Measurements from ENCODE around the gene TUNAR.

TUNAR gene

DNA sequence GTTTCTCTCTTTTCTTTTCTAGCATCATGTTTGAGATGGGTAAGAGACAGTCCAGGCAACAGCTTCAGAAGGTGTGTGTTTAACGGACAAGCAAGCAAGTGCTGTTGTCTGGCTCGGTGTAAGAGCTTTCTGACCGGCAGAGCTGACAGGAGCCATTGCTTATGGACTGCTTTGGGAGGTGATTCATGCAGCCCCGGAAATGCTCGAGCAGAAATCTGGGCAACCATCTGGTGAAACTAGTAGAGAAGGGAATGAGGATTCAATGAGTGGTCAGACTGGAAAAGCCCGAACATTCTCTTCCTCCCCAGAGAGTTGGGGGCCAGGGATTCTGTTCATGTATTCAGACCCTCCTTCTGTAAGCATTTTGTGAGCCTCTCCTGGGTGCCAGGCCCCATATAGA, 24.4 kb downstream of the TUNAR start:
- DNase-seq (ENCODE audit: low read depth), result no peak
- H3K4me3 ChIP-seq (ENCODE audit: control insufficient read depth, low read depth, low read length), result no peak overlapping the region; the same call in 1 of the 2 replicates
- TF ChIP-seq, protein P1, sequence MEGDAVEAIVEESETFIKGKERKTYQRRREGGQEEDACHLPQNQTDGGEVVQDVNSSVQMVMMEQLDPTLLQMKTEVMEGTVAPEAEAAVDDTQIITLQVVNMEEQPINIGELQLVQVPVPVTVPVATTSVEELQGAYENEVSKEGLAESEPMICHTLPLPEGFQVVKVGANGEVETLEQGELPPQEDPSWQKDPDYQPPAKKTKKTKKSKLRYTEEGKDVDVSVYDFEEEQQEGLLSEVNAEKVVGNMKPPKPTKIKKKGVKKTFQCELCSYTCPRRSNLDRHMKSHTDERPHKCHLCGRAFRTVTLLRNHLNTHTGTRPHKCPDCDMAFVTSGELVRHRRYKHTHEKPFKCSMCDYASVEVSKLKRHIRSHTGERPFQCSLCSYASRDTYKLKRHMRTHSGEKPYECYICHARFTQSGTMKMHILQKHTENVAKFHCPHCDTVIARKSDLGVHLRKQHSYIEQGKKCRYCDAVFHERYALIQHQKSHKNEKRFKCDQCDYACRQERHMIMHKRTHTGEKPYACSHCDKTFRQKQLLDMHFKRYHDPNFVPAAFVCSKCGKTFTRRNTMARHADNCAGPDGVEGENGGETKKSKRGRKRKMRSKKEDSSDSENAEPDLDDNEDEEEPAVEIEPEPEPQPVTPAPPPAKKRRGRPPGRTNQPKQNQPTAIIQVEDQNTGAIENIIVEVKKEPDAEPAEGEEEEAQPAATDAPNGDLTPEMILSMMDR (IDR thresholded peaks at IDR 0.05; ENCODE audit: control insufficient read depth, insufficient read depth, low read depth, low read length, missing control alignments), result no peak

DNA sequence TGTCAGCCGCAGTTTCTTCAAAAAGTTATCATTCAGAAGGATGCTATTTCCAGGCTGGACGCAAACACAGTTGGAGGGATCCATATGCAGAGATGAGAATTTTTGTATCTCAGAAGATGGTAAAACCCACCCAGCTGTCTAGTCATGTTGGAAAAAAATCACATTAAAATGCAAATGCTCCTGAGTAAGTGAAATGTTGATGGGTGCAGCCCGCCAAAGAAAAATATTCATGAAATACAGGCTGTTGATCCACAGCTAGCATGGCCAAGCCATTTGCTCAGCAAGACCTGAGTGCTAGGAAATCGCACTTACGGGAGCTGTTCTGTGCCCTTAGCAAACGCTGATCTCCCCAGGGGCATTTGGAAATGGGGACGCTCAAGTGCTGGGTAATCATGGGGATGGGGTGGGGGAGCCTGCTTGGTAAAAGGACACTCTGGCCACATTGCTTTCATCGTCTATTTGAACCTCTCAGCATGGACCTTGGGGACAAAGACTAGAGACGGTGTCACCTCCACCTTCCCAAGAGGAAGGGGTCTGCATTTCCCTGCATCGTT, 25.7 kb downstream of the TUNAR start:
- no peak overlapping the region for H3K4me3 ChIP-seq (ENCODE audit: control insufficient read depth, low read depth, low read length)
- no peak for DNase-seq (ENCODE audit: low read depth)
- TF ChIP-seq, protein P1 (IDR thresholded peaks at IDR 0.05; ENCODE audit: control insufficient read depth, insufficient read depth, low read depth, low read length, missing control alignments), result no peak

DNA sequence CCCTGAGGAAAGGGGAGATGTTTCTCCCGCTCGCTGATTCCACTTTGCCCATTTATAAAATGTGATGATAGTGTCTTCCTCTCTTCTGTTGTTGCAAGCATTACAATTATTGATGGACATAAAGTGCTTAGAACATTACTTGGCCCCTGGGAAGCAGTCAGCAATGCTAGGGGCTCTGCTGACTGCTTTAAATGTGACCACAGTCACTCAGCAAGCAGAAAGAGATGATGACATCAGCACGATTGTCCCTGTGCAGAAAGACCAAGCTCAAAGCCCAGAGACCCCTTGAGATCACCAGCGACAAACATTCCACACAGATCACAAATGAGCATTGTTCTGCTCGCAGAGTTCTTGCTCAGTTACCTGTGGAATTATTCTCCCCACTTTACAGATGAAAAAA, 26.5 kb downstream of the TUNAR start:
- H3K4me3 ChIP-seq (ENCODE audit: control insufficient read depth, low read depth, low read length), result no peak overlapping the region
- DNase-seq (ENCODE audit: low read depth), result no peak
- TF ChIP-seq, protein P1 (IDR thresholded peaks at IDR 0.05; ENCODE audit: control insufficient read depth, insufficient read depth, low read depth, low read length, missing control alignments), result no peak

DNA sequence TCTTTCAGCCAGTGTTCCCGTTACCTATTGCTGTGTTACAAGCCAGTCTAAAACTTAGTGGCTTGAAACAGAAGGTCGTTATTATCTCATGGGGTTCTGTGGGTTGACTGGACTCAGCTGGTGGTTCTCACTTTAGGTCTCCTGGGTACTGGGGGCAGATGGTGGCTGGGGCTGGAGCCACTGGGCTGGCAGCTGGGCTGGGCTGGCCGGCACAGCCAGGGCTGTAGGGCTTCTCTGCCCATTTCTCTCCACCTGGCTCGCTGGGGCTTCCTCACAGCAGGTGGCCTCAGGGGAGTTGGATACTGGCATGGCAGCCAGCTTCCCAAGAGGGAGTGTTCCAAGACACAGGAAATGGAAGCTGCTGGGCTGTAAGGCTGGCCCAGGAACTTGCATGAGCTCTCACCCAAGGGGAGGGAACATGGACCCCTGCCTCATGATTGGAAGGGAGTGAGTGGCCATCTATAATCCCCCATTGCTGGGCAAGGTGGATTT, 27.0 kb downstream of the TUNAR start:
- TF ChIP-seq, protein P1 (IDR thresholded peaks at IDR 0.05; ENCODE audit: control insufficient read depth, insufficient read depth, low read depth, low read length, missing control alignments), result no peak
- DNase-seq (ENCODE audit: low read depth), result no peak
- H3K4me3 ChIP-seq (ENCODE audit: control insufficient read depth, low read depth, low read length), result no peak overlapping the region

DNA sequence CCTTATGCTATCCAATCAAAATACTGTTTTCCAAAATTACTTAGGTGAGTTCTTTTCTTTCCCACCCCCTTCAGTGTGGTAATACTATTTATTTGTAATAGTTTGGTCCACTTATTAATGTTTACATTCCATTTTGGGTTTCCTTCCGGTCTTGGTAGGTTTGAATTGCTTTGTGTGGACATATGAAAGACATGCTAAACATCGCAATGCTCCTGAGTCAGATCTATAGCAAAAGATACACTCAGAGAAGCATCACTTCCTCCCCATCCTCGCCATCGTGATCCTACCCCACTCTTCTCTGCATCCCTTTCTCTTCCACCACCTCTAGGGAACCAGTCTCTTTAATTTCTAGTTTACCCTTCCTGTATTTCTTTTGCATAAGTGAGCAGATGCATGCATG, 30.0 kb downstream of the TUNAR start:
- DNase-seq (ENCODE audit: low read depth), result no peak
- TF ChIP-seq, protein P1 (IDR thresholded peaks at IDR 0.05; ENCODE audit: control insufficient read depth, insufficient read depth, low read depth, low read length, missing control alignments), result no peak
- no peak overlapping the region for H3K4me3 ChIP-seq (ENCODE audit: control insufficient read depth, low read depth, low read length)

DNA sequence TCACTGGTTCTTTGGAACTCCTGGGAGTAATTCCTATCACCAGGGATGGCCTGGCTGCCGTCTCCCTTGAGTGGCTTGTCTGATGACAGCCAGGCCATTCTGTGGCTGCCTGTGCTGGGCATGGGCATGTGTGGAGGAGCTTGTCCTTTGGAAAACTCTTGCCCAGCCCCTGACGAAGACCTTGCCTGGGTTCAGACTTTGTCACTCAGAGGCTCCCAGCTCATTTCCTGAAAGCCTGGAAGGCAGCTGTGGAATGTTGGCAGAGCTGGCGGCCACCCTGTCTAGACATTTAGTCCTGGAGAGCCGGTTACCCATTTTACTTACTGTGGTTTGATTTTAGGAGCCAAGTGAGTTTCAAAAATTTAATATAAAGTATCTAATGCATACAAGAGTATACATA, 34.0 kb downstream of the TUNAR start:
- no peak overlapping the region for H3K4me3 ChIP-seq (ENCODE audit: control insufficient read depth, low read depth, low read length)
- TF ChIP-seq, protein P1 (IDR thresholded peaks at IDR 0.05; ENCODE audit: control insufficient read depth, insufficient read depth, low read depth, low read length, missing control alignments), result no peak
- DNase-seq (ENCODE audit: low read depth), result no peak

Data from AG09309 (cell line).